Measurements from ENCODE around the gene EPHA6. TPM values are rescaled to one million over a fixed set of nuclear protein-coding genes. Genes with fewer than 3 reads are reported as not detected.

EPHA6 gene
- total RNA-seq, 2 donors from 2014 or later: 0.52 to 2.0 TPM

DNA sequence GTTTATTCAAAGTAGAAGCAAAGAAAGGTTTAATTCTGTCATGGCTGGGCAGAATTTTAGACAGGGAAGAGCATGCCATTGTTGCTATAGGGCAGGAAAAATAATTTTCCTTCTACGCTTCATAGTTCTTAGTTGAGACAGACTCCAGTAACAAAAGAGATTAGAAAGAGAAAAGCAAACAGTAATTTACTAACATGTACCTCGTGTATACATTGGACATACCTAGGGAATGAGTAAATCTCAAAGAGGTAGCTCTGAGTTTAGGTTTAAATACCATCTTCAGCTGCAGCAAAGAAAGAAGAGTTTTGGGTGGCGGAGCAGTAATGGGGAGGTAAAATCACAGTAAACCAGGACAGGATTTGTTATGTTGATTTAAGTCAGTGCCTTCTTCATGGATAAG lies 416.1 kb downstream of the EPHA6 start:
- no peak for DNase-seq

DNA sequence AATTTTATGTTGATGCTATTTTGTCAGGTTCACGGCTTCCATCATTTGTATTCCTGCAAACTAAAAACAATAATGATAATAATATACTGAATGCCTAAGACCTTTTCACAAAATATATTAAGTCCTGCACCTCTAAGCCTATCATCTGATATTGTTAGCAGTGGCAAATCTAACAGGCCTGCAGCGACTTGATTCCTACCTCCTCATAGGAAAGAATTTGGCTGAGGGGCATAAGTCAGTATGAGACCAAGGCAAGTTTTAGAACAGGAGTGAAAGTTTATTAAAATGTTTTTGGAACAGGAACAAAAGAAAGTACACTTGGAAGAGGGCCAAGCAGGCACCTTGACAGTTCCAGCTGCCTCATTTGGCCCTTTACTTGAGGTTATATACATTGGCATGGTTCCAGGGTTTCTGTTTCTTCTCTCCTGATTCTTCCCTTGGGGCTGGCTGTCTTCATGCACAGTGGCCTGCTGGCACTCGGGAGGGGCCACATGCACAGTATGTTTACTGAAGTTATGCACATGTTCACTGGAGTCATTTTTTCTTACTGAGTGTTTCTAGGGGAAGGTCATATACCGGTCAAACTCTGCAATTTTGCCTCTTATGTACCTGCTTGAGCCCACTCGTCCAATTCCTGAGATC lies 418.1 kb downstream of the EPHA6 start:
- no peak for TF ChIP-seq POLR2A (IDR thresholded peaks at IDR 0.05)
- TF ChIP-seq, protein P1, sequence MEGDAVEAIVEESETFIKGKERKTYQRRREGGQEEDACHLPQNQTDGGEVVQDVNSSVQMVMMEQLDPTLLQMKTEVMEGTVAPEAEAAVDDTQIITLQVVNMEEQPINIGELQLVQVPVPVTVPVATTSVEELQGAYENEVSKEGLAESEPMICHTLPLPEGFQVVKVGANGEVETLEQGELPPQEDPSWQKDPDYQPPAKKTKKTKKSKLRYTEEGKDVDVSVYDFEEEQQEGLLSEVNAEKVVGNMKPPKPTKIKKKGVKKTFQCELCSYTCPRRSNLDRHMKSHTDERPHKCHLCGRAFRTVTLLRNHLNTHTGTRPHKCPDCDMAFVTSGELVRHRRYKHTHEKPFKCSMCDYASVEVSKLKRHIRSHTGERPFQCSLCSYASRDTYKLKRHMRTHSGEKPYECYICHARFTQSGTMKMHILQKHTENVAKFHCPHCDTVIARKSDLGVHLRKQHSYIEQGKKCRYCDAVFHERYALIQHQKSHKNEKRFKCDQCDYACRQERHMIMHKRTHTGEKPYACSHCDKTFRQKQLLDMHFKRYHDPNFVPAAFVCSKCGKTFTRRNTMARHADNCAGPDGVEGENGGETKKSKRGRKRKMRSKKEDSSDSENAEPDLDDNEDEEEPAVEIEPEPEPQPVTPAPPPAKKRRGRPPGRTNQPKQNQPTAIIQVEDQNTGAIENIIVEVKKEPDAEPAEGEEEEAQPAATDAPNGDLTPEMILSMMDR (IDR thresholded peaks at IDR 0.05): no peak
- Histone ChIP-seq H3K36me3 (replicated peaks in 1 of 2; ENCODE audit: insufficient read depth in 1 of 2, low read depth in 2 of 2) (no peaks in the 10 kb centered on the region), H3K27ac (no peak overlapping the region), H3K4me1 (peaks cover 6% of the 10 kb centered on the region), H3K27me3 (no peaks in the 10 kb centered on the region), H3K4me3 (no peak overlapping the region), H3K9me3 (no peaks in the 10 kb centered on the region)
- 38 to 55% methylated on average over 5 of the region's 5 CpGs for WGBS, 2 donors
- intact Hi-C loops (cut with DNase I): no loop called here
- ATAC-seq (no peak), DNase-seq (peak in 3 of 4 donors; percentile 2 to 30 (median 18))

More for the DNA sequence above, 416.1 kb downstream of the EPHA6 start:
- Histone ChIP-seq H3K9me3 (no peaks in the 10 kb centered on the region), H3K27me3 (no peaks in the 10 kb centered on the region), H3K27ac (no peak overlapping the region), H3K4me3 (no peak overlapping the region), H3K4me1 (peaks cover 6% of the 10 kb centered on the region), H3K36me3 (replicated peaks in 1 of 2; ENCODE audit: insufficient read depth in 1 of 2, low read depth in 2 of 2) (no peaks in the 10 kb centered on the region)
- intact Hi-C loops (cut with DNase I): no loop called here
- TF ChIP-seq, protein P1 (IDR thresholded peaks at IDR 0.05): no peak
- TF ChIP-seq POLR2A (IDR thresholded peaks at IDR 0.05): no peak
- ATAC-seq: no peak
- 66 to 73% methylated on average over 3 of the region's 3 CpGs for WGBS, 2 donors

DNA sequence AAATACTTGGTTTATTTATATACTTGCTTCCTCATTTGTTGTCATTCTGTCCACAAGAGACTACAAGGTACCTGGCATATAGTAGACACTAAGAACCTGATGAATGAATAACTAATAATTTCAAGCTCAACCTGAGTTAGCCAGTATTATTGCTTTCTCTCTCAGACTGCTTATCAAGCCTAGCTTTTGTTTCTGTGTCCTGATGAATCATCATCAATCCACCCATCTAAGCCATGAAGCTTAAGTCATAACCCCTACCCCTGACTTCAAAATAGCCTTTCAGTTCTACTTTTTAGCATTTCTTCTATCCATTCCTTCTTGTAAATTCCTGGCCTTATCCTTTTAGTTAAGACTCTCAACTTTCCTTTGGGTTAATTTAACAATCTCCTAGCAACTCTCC lies 420.8 kb downstream of the EPHA6 start:
- intact Hi-C loops (cut with DNase I): no loop called here
- TF ChIP-seq POLR2A (IDR thresholded peaks at IDR 0.05): no peak
- TF ChIP-seq, protein P1 (IDR thresholded peaks at IDR 0.05): no peak
- Histone ChIP-seq H3K36me3 (replicated peaks in 1 of 2; ENCODE audit: insufficient read depth in 1 of 2, low read depth in 2 of 2) (no peaks in the 10 kb centered on the region), H3K4me3 (no peak overlapping the region), H3K27ac (no peak overlapping the region), H3K27me3 (no peaks in the 10 kb centered on the region), H3K9me3 (no peaks in the 10 kb centered on the region), H3K4me1 (peaks cover 6% of the 10 kb centered on the region)
- DNase-seq: no peak
- no peak for ATAC-seq

DNA sequence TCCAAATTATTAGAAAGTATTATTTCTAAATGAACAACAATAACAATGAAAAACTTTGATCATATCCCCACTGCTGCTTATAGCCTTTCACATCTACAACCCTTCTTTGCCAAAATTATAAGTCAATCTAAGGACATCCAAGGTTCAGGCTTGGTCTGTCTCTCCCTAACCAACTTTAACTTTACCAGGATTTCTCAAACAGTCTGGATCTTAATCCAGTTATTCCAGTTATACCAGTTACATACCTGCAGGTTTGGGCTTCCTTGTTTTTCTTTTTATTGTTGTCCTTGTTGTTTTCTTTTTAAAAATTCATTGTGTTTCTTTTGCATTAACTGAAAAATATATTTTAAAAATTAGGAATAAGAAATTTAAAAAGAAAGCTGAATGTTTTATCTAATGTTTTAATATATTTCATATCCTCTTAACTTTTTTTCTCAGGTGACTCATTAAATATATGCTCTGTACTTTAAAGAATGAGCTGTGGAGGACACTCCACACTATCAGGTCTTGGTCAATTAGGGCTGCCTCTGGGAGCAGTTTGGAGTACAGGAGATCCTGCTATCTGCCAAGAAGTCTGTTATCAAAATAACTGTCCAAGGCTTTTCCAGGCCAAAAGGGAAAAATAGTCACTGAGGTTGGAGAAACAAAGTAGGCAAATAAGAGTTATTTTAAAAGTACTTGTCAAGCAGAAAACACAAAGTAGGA lies 421.4 kb downstream of the EPHA6 start:
- no peak for DNase-seq
- ATAC-seq: no peak

More for the DNA sequence above, 421.4 kb downstream of the EPHA6 start:
- no peak for TF ChIP-seq POLR2A (IDR thresholded peaks at IDR 0.05)
- TF ChIP-seq, protein P1 (IDR thresholded peaks at IDR 0.05): no peak
- H3K4me3 ChIP-seq: no peak overlapping the region
- H3K27me3 ChIP-seq: no peaks in the 10 kb centered on the region
- no peaks in the 10 kb centered on the region for H3K9me3 ChIP-seq
- intact Hi-C loops (cut with DNase I): no loop called here
- no peak overlapping the region for H3K27ac ChIP-seq
- H3K4me1 ChIP-seq: peaks cover 6% of the 10 kb centered on the region
- no peaks in the 10 kb centered on the region for H3K36me3 ChIP-seq (replicated peaks in 1 of 2; ENCODE audit: insufficient read depth in 1 of 2, low read depth in 2 of 2)
